T follicular helper cell (primary cell): Measurements from ENCODE around the gene KLF8.

Experiments used
- DNase-seq: peaks from one replicate; pipeline ENCODE4 v3.0.0-alpha.2; 2020; ENCODE audit warnings: low read depth

The KLF8 gene

GRCh38 chrX:56309881-56310280, 77.7 kb downstream of the KLF8 start:
- no peak for DNase-seq

- no peak for DNase-seq
Observed at GRCh38 chrX:56310581-56310980, 78.4 kb downstream of the KLF8 start.

DNA sequence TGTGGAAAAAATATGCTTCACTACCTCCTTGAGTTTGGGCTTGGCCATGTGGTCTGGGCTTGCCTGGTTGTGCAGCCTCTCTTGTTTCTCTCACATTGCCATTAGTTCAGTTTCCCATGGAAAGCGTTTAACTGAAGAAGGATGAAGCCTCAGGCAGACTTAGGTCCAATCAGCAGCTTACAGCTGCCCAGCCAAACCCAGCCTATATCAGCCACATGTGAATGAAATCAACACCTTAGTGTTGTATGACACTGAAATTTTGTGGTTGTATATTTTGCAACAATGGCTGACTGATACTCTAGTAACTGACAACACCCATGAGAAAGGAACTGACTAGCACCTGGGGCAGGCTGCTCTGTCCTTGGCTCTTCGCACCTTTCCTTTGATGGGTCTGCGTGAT, 81.2 kb downstream of the KLF8 start:
- no peak for DNase-seq

- DNase-seq: no peak
Observed at GRCh38 chrX:56314334-56314733, 82.2 kb downstream of the KLF8 start.

- DNase-seq: no peak
Observed at GRCh38 chrX:56318076-56318475, 85.9 kb downstream of the KLF8 start.

DNA sequence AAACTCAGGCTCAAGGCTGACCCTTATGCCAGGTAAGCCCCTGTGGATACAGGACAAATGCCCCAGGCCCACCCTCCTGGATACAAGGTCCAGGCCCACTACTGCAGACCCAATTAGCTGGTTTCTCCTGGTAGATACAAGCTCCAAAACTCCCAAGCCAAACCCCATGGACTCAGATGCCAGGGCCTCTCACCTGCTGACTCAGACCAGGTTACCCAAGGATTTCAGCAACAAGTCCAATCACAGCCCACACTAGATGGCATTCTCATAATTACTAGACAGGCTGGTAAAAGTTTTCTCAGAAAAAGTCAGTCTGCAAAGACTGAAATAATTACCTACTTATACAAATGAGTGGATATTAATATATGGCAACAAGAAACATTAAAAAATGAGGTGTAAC, 87.0 kb downstream of the KLF8 start:
- no peak for DNase-seq
